Esophagus (tissue), 2 donors: ENCODE results near the gene PSMB3. TPM values are rescaled to one million over a fixed set of nuclear protein-coding genes. Genes with fewer than 3 reads are reported as not detected.

Experiments used
- H3K27ac ChIP-seq, 2 donors: one replicate each; pipeline ENCODE4 v1.5.1; 2013; ENCODE audit warnings: low read depth in 2 of 2, mild to moderate bottlenecking in 2 of 2, inconsistent platforms in 1 of 2, low read length in 1 of 2, moderate library complexity in 1 of 2
- H3K27me3 ChIP-seq, 2 donors: one replicate each; pipeline ENCODE4 v1.6.1; 2013; ENCODE audit warnings: low read length in 2 of 2, control low read depth in 1 of 2, mild to moderate bottlenecking in 1 of 2; ENCODE audit not compliant: insufficient read depth in 2 of 2, control insufficient read depth in 1 of 2
- H3K36me3 ChIP-seq, 2 donors: one replicate each; pipeline ENCODE4 v1.6.1; 2013; ENCODE audit warnings: low read length in 1 of 2; ENCODE audit not compliant: control insufficient read depth in 2 of 2, insufficient read depth in 2 of 2
- H3K4me1 ChIP-seq, 2 donors: one replicate each; pipeline ENCODE4 v1.6.1; 2013; ENCODE audit warnings: low read length in 1 of 2; ENCODE audit not compliant: control insufficient read depth in 2 of 2, insufficient read depth in 2 of 2
- H3K4me3 ChIP-seq, 2 donors: one replicate each; pipeline ENCODE4 v1.5.1; 2013; ENCODE audit warnings: low read length in 2 of 2, mild to moderate bottlenecking in 2 of 2, low read depth in 1 of 2, moderate library complexity in 1 of 2
- H3K9me3 ChIP-seq, 2 donors: one replicate each; pipeline ENCODE4 v1.6.1; 2013; ENCODE audit warnings: mild to moderate bottlenecking in 2 of 2, low read depth in 1 of 2, low read length in 1 of 2, moderate library complexity in 1 of 2; ENCODE audit not compliant: control insufficient read depth in 2 of 2, insufficient read depth in 1 of 2
- WGBS, 2 donors: extraction: QIAGEN DNeasy Blood & Tissue Kit; methylation state at CpG; one replicate each; pipeline ENCODE4 v1.1.7; 2013; 5-methylcytosine and 5-hydroxymethylcytosine counted together
- polyA plus RNA-seq, 2 donors: library from polyadenylated mRNA; stranded (reverse); fragments of 200-250 nt; gene quantifications; one replicate each; pipeline ENCODE4 v1.2.3, GENCODE V29; 2013
- donor health status: healthy with polysubstance abuse.
- donor health status: Bipolar disorder and iron deficiency.

PSMB3 gene
- polyA plus RNA-seq, 2 donors: 198 to 204 TPM

DNA sequence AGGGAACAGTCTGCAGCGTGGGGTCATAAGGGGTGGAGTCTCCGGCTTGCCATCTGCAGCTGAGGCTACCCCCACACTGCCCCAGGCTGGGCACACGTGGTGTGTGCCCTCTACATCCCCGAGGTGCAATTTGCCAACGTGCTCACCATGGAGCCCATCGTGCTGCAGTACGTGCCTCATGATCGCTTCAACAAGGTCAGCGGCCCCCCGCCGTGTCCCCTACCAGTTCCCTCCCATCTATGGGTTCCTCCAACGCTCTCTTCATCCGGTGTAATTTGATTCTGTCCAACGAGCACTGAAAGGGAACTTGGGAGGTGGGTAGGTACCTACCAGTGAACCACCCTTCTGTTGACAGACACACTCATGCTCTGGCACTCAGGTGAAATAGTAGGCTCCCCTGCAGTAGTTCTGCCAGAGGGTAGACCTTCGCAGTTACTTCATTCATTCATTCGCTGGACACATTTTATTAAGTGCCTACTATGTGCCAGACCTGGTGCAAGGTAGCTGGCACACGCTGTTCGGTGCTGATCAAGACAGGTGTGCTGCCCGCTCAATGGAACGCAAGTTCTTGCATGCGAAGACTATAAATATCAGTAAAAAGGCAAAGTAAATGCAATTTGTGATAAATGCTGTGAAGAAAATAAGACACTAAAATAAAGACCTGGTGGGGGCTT is 44.7 kb upstream of the PSMB3 start:
- peak overlapping the region in 1 of 2 donors; percentile 5 for H3K27ac ChIP-seq
- H3K4me3 ChIP-seq: peak overlapping the region in 1 of 2 donors; percentile 92
- H3K9me3 ChIP-seq: no peaks in the 10 kb centered on the region
- H3K36me3 ChIP-seq: peaks cover 15 to 37% of the 10 kb centered on the region in 2 donors
- H3K4me1 ChIP-seq: peaks cover 8 to 10% of the 10 kb centered on the region in 2 donors
- WGBS, 2 donors: 78 to 80% methylated on average over 20 to 21 of the region's 21 CpGs
- no peaks in the 10 kb centered on the region for H3K27me3 ChIP-seq

DNA sequence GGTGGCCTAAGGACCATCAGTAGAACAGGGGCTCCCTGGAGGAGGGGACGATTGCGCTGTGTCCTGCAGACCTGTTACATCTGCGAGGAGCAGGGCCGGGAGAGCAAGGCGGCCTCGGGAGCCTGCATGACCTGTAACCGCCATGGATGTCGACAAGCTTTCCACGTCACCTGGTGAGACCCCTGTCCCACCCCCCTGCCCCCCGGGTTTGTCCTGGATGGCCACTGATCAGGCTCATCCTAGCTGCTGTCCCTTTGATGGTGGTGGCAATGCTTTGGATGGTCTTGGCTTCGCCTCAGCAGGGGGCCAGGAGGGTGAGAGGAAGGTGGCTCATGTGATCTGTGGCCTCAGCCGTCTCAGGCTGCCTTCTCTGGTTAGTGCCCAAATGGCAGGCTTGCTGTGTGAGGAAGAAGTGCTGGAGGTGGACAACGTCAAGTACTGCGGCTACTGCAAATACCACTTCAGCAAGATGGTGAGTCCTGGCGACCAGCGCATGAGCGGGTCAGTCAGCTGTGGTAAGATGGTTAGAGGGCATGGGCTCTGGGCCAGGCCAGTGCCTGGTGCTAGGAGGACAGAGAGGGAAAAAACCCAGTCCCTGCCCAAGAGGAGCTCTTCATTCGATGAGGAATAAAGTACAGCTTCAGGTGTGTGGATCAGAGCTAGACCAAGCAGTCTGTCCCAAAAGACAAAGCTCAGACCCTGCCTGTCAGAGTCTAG is 43.3 kb upstream of the PSMB3 start:
- Histone ChIP-seq H3K36me3 (peaks cover 15 to 50% of the 10 kb centered on the region in 2 donors), H3K27ac (no peak overlapping the region)
- 86 to 87% methylated on average over 18 of the region's 18 CpGs for WGBS, 2 donors

GRCh38 chr17:38709864-38710603 is 42.5 kb upstream of the PSMB3 start:
- no peak overlapping the region for H3K27ac ChIP-seq
- no peak overlapping the region for H3K4me3 ChIP-seq
- H3K27me3 ChIP-seq: no peaks in the 10 kb centered on the region
- H3K36me3 ChIP-seq: peaks cover 15 to 51% of the 10 kb centered on the region in 2 donors
- peaks cover 8 to 10% of the 10 kb centered on the region in 2 donors for H3K4me1 ChIP-seq
- H3K9me3 ChIP-seq: no peaks in the 10 kb centered on the region
- WGBS, 2 donors: 57 to 60% methylated on average over 13 of the region's 13 CpGs

More for the DNA sequence above, 43.3 kb upstream of the PSMB3 start:
- Histone ChIP-seq H3K4me3 (no peak overlapping the region), H3K9me3 (no peaks in the 10 kb centered on the region), H3K27me3 (no peaks in the 10 kb centered on the region), H3K4me1 (peaks cover 8 to 10% of the 10 kb centered on the region in 2 donors)

- H3K36me3 ChIP-seq: peaks cover 18 to 55% of the 10 kb centered on the region in 2 donors
- H3K9me3 ChIP-seq: no peaks in the 10 kb centered on the region
- no peaks in the 10 kb centered on the region for H3K27me3 ChIP-seq
- no peak overlapping the region for H3K4me3 ChIP-seq
- 82 to 84% methylated on average over 3 of the region's 3 CpGs for WGBS, 2 donors
- H3K4me1 ChIP-seq: peaks cover 8 to 10% of the 10 kb centered on the region in 2 donors
- H3K27ac ChIP-seq: no peak overlapping the region
These were observed 42.0 kb upstream of the PSMB3 start for GRCh38 chr17:38710604-38710962.

DNA sequence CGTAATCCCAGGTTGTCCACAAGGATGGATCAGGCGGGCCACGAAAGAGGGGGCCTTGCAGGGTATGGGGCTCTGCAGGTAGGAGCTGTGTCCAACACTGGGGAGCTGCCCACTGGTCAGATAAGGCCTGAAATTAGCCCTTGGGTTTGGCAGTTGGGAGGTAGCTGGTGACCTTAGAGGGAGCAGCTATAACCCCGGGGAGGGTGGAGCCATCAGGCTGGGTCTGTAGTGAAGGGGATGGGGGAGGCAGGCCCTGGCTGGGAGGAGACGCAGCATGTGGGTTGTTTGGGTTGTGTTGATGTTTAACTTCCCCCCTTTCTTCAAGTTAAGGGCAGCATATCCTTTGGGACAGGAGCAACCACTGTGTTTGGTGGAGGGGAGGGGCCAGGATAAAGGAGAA is 41.6 kb upstream of the PSMB3 start:
- Histone ChIP-seq H3K36me3 (peaks cover 19 to 59% of the 10 kb centered on the region in 2 donors), H3K27ac (no peak overlapping the region), H3K4me3 (no peak overlapping the region), H3K4me1 (peaks cover 8 to 10% of the 10 kb centered on the region in 2 donors), H3K9me3 (no peaks in the 10 kb centered on the region), H3K27me3 (no peaks in the 10 kb centered on the region)
- 85 to 86% methylated on average over 5 of the region's 5 CpGs for WGBS, 2 donors

- 77 to 79% methylated on average over 26 of the region's 26 CpGs for WGBS, 2 donors
- Histone ChIP-seq H3K36me3 (peaks cover 26 to 66% of the 10 kb centered on the region in 2 donors), H3K4me3 (no peak overlapping the region), H3K27ac (no peak overlapping the region), H3K4me1 (peaks cover 3 to 7% of the 10 kb centered on the region in 2 donors), H3K27me3 (no peaks in the 10 kb centered on the region), H3K9me3 (no peaks in the 10 kb centered on the region)
These were observed 40.6 kb upstream of the PSMB3 start for GRCh38 chr17:38711792-38712571.

GRCh38 chr17:38712593-38712992 is 39.9 kb upstream of the PSMB3 start:
- H3K27me3 ChIP-seq: no peaks in the 10 kb centered on the region
- 94 to 95% methylated on average over 8 to 10 of the region's 10 CpGs for WGBS, 2 donors
- no peaks in the 10 kb centered on the region for H3K9me3 ChIP-seq
- H3K36me3 ChIP-seq: peaks cover 26 to 68% of the 10 kb centered on the region in 2 donors
- no peak overlapping the region for H3K4me3 ChIP-seq
- H3K4me1 ChIP-seq: peaks cover 0 to 3% of the 10 kb centered on the region in 2 donors
- H3K27ac ChIP-seq: no peak overlapping the region

DNA sequence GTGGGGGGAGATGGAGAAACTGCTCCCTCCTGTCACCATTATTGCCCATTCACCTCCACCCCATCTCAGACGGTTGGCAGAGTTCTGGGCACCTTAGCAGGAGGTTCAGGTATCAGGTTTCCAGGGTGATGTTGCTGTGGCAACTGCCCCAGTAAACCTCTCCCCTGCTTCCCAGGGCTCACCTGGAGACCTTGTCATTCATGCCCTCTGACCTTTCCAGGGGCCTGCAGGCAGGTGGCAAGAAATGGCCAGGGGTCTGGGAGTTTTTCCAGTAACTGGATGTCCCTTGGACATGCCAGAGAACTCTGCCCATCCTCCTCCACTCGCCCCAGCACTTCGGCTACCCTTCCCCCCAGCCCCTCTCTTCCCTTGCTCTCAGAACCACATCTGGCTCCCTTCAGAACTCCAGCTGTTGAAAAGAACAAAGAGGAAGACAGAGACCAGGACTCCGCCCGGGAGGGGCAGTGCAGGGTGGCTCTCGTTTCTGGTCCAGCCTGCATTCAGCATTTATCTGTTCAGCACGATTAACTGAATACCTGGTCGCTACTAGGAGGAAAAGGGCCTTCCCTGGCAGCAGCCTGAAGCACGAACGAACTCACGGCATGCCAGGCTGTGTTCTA is 39.0 kb upstream of the PSMB3 start:
- no peaks in the 10 kb centered on the region for H3K9me3 ChIP-seq
- H3K27ac ChIP-seq: no peak overlapping the region
- WGBS, 2 donors: 68 to 69% methylated on average over 11 of the region's 11 CpGs
- peaks cover 0 to 2% of the 10 kb centered on the region in 2 donors for H3K4me1 ChIP-seq
- no peak overlapping the region for H3K4me3 ChIP-seq
- H3K27me3 ChIP-seq: no peaks in the 10 kb centered on the region
- peaks cover 26 to 64% of the 10 kb centered on the region in 2 donors for H3K36me3 ChIP-seq
